Thyroid gland (tissue), 4 donors: ENCODE data around the gene TGFBRAP1. TPM values are rescaled to one million over a fixed set of nuclear protein-coding genes. Genes with fewer than 3 reads are reported as not detected.
A peak's percentile ranks its signal among the peaks of the same experiment; 100 is the strongest.

ENCODE experiments used
- DNase-seq, 2 donors: peaks; one replicate each; pipeline ENCODE4 v3.0.0-alpha.2; 2019
- H3K27ac ChIP-seq, 3 donors: fragments of 200-600 bp; sonication (generic); 1 replicate in 2 of 3; 2 replicates in 1 of 3; pipeline ENCODE4 v1.5.1; 2016 to 2019; ENCODE audit warnings: mild to moderate bottlenecking in 1 of 3, moderate library complexity in 1 of 3
- H3K27me3 ChIP-seq: fragments of 200-600 bp; sonication (generic); one replicate; pipeline ENCODE4 v1.5.1; 2019
- H3K36me3 ChIP-seq, 2 donors: fragments of 200-600 bp; sonication (generic); one replicate each; pipeline ENCODE4 v1.5.1; 2016 to 2019
- H3K4me1 ChIP-seq, 2 donors: fragments of 200-600 bp; sonication (generic); one replicate each; pipeline ENCODE4 v1.5.1; 2017 to 2019
- H3K4me3 ChIP-seq, 3 donors: fragments of 200-600 bp; sonication (generic); replicated peaks in 1 of 3; 1 replicate in 2 of 3; 2 replicates in 1 of 3; pipeline ENCODE4 v1.5.1; 2016; ENCODE audit warnings: mild to moderate bottlenecking in 1 of 3
- H3K9me3 ChIP-seq: fragments of 200-600 bp; sonication (generic); one replicate; pipeline ENCODE4 v1.5.1; 2017
- CTCF ChIP-seq, 6 experiments: fragments of 200-600 bp in 3 of 6; fragments of 450-650 bp in 3 of 6; sonication (generic) in 3 of 6; IDR thresholded peaks; one replicate each; pipeline ENCODE4 v1.5.1; 2016 to 2019; ENCODE audit warnings: antibody characterized with exemption in 6 of 6, mild to moderate bottlenecking in 2 of 6, inconsistent platforms in 1 of 6, moderate library complexity in 1 of 6
- POLR2A ChIP-seq, 2 donors: fragments of 450-650 bp; IDR thresholded peaks; one replicate each; pipeline ENCODE4 v1.6.1; 2017; ENCODE audit warnings: antibody characterized with exemption in 2 of 2, mild to moderate bottlenecking in 2 of 2, moderate library complexity in 1 of 2
- WGBS, 2 donors: methylation state at CpG; one replicate each; pipeline ENCODE4 v1.1.5; 2017; 5-methylcytosine and 5-hydroxymethylcytosine counted together
- intact Hi-C: fragments of 100-400 bp; cut with DNase I; formaldehyde crosslinking; loops from one replicate; pipeline ENCODE4 v1.15.1; 2023
- total RNA-seq, 4 donors: library from RNA; depleted of rRNA; stranded (reverse); fragments of >200 nt; gene quantifications; one replicate each; pipeline ENCODE4 v1.2.3, GENCODE V29; 2016

Gene TGFBRAP1
- total RNA-seq, 4 donors from 2014 or later: 35.4 to 53.2 (median 40.1) TPM

- H3K4me3 ChIP-seq: no peak overlapping the region
- WGBS, 2 donors: 57 to 63% methylated on average over 7 of the region's 7 CpGs
- DNase-seq: no peak
- intact Hi-C loops: no loop called here
- no peaks in the 10 kb centered on the region for H3K36me3 ChIP-seq
- peak overlapping the region in 1 of 3 donors; percentile 18 for H3K27ac ChIP-seq
- TF ChIP-seq CTCF (IDR thresholded peaks at IDR 0.05) (no peak), POLR2A (IDR thresholded peaks at IDR 0.05) (no peak)
- peaks cover 0 to 14% of the 10 kb centered on the region in 2 donors for H3K4me1 ChIP-seq
- no peaks in the 10 kb centered on the region for H3K9me3 ChIP-seq
- no peaks in the 10 kb centered on the region for H3K27me3 ChIP-seq
Measured at GRCh38 chr2:105320651-105321215, 8.8 kb downstream of the TGFBRAP1 start.

- Histone ChIP-seq H3K4me3 (no peak overlapping the region), H3K27me3 (no peaks in the 10 kb centered on the region), H3K9me3 (no peaks in the 10 kb centered on the region), H3K36me3 (no peaks in the 10 kb centered on the region), H3K4me1 (peaks cover 0 to 14% of the 10 kb centered on the region in 2 donors), H3K27ac (no peak overlapping the region)
- intact Hi-C loops: no loop called here
- TF ChIP-seq CTCF (IDR thresholded peaks at IDR 0.05): no peak
- no peak for TF ChIP-seq POLR2A (IDR thresholded peaks at IDR 0.05)
- no peak for DNase-seq
- 93 to 95% methylated on average over 3 of the region's 3 CpGs for WGBS, 2 donors
Measured at GRCh38 chr2:105317937-105318336, 11.6 kb downstream of the TGFBRAP1 start.

- Histone ChIP-seq H3K27me3 (no peaks in the 10 kb centered on the region), H3K4me1 (peaks cover 0 to 5% of the 10 kb centered on the region in 2 donors), H3K36me3 (no peaks in the 10 kb centered on the region), H3K27ac (no peak overlapping the region), H3K4me3 (no peak overlapping the region), H3K9me3 (no peaks in the 10 kb centered on the region)
- DNase-seq: no peak
- TF ChIP-seq CTCF (IDR thresholded peaks at IDR 0.05) (no peak), POLR2A (IDR thresholded peaks at IDR 0.05) (no peak)
- 85 to 93% methylated on average over 3 of the region's 3 CpGs for WGBS, 2 donors
- intact Hi-C loops: no loop called here
Measured at GRCh38 chr2:105315314-105315713, 14.2 kb downstream of the TGFBRAP1 start.

- H3K4me3 ChIP-seq: no peak overlapping the region
- no peaks in the 10 kb centered on the region for H3K27me3 ChIP-seq
- peaks cover 7 to 8% of the 10 kb centered on the region in 2 donors for H3K4me1 ChIP-seq
- TF ChIP-seq POLR2A (IDR thresholded peaks at IDR 0.05): no peak
- no peak for TF ChIP-seq CTCF (IDR thresholded peaks at IDR 0.05)
- H3K36me3 ChIP-seq: no peaks in the 10 kb centered on the region
- intact Hi-C loops: no loop called here
- no peak for DNase-seq
- H3K9me3 ChIP-seq: no peaks in the 10 kb centered on the region
- H3K27ac ChIP-seq: no peak overlapping the region
Measured at GRCh38 chr2:105313877-105314276, 15.7 kb downstream of the TGFBRAP1 start.

- DNase-seq: peak; percentile 64 to 74
- Histone ChIP-seq H3K36me3 (peaks cover 12% of the 10 kb centered on the region in 2 donors), H3K9me3 (no peaks in the 10 kb centered on the region), H3K27ac (peak overlapping the region; percentile 31 to 35 (median 34)), H3K27me3 (no peaks in the 10 kb centered on the region), H3K4me1 (peaks cover 9 to 18% of the 10 kb centered on the region in 2 donors), H3K4me3 (no peak overlapping the region)
- TF ChIP-seq POLR2A (IDR thresholded peaks at IDR 0.05) (no peak), CTCF (IDR thresholded peaks at IDR 0.05) (no peak)
- intact Hi-C loops: no loop called here
- 30 to 31% methylated on average over 2 to 4 of the region's 4 CpGs for WGBS, 2 donors
Measured at GRCh38 chr2:105309147-105309545, 20.4 kb downstream of the TGFBRAP1 start.
